Activated CD4-positive, alpha-beta T cell treated with anti-CD3 and anti-CD28 coated beads, Interleukin-2, Interleukin-6, amounts not matched to agents 100 ng/mL and 50 ng/mL, durations not matched to agents 16 hours and 8 hours (primary cell): ENCODE measurements around the gene CHMP1B.
A peak's percentile ranks its signal among the peaks of the same experiment; 100 is the strongest.

ENCODE experiments used
- DNase-seq: peaks from one replicate; pipeline ENCODE4 v3.0.0-alpha.2; 2020

Gene CHMP1B, protein sequence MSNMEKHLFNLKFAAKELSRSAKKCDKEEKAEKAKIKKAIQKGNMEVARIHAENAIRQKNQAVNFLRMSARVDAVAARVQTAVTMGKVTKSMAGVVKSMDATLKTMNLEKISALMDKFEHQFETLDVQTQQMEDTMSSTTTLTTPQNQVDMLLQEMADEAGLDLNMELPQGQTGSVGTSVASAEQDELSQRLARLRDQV

DNA sequence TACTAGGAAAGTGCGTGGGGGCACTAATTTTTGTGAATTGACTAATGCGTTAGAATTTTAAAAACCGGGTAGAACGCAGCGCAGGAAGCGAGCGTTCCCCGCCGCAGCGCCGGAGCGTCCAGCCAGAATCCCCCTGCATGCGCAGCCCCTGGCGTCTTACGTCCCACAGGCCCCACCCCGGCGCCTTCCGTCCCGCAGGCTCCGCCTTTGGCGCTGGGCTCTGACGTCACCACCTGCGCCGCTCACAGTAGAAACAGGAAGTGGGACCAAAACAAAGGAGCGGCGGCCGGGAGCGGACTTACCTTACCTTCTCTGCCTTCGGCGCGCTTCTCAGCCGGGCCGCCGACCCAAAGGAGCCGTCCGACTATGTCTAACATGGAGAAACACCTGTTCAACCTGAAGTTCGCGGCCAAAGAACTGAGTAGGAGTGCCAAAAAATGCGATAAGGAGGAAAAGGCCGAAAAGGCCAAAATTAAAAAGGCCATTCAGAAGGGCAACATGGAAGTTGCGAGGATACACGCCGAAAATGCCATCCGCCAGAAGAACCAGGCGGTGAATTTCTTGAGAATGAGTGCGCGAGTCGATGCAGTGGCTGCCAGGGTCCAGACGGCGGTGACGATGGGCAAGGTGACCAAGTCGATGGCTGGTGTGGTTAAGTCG, at the start of gene CHMP1B:
Gene CHMP1B (plus strand): TSS at position 268 of the 660 bp plus-strand sequence. CDS start 99 bp downstream, at position 367.
- peak; percentile 98 for DNase-seq

DNA sequence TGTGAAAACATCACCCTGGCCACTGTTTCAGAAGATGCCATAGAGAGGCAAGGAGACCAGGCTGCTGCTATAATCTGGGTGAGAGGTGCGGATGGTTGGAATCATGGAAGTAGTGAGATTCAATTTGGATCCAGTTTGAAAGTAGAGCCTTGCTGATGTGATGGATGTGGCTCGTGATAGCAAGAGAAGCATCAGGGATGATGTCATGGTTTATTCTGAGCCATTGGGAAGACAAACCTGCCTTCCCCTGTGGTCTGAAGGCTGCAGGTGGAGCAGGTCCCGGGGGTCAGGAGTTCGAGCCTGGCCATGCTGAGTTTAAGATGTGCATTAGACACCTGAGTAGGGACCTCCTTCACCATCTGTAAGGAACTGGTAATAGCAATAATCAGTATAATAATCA, 49.6 kb upstream of the CHMP1B start:
- DNase-seq: no peak

DNA sequence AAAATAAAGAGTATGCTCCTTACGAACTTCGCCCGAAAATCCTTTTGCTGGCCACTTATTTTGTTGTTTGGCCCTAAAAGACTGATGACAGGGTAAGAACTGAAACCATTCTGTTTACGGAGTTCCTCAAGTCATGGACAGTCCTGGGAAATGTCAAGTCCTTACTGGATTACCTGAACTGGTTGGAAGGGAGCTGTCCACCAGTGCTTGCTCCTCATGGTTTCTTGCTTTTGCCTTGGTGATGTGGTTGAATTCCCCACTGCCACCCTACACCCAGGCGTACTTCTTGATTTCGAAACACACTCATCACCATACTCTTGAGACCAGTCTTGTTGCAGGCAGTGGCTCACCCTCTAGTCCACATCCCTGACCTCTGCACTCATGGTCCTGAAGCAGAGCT, 49.1 kb upstream of the CHMP1B start:
- no peak for DNase-seq

DNA sequence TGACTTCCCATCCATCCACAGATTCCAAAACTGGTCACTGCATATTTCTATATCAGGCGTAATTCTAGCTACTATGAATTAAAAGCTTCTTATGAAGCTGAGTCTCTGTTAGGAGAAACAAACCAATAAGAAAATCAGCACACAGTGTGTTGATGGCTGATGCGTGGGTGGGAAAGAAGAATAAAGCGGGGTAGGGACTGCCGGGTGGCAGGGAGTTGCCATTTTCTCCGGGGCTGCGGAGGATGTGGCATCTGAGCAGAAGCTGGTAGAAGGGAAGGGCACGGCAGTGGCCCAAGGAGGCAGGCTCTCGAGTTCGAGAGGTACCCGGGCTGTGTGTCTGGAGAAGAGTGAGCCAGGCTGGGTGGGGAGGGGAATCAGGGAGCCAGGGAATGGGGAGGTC, 48.6 kb upstream of the CHMP1B start:
- DNase-seq: no peak

DNA sequence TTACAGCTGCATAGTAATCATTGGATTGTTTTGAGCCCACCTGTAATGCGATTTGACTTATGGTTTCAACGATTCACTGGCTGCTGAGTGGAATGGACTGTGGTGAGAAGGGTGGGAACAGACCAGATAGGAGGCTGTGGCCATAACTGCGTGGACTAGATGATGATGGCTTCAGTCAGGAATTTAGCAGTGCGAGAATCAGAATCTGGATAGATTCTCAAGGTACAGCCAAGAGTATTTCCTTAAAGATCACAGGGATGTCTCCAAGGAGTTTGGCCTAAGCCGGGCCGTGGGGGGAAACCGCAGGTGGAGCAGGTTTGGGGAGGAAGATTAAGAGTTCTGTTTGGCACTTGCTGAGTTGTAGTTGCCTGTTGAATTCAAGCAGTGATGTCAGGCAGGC, 44.0 kb upstream of the CHMP1B start:
- no peak for DNase-seq

DNA sequence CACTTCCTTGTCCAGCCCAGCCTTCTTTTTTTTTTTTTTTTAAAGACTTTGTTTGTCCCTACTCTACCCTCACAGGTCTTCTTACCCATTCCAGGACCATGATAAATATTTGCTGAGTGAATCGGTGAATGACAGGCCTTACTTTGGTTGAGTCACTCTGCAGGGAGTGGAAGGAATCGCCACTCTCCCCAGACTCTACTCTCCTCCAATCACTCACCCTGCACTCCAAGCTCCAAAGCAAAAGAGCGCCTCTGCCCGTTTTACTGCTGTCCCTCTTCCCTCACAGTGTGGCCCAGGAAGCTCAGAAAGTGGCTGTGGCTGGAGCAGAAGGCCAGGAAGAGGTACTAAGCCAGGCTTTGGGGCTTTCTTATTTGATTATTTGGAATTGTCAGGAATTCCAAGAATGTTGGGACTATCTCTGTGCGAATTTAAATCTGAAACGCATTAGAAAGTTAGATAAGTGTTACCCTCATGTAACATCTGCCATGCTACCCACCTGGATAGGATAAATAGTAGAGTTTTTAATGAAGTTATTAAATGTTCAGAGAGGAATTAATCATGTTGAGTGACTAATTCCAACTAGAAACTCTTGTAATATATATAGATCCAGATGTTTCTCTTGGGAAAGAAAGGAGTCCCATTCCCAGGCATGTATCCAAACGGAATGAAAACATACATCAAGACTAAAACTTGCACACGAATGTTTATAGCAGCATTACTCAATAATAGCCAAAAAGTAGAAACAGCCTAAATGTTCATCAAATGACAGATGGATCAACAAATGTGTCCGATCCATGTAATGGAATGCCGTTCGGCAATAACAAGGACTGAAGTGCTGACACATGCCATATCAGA, 43.0 kb upstream of the CHMP1B start:
- DNase-seq: no peak

DNA sequence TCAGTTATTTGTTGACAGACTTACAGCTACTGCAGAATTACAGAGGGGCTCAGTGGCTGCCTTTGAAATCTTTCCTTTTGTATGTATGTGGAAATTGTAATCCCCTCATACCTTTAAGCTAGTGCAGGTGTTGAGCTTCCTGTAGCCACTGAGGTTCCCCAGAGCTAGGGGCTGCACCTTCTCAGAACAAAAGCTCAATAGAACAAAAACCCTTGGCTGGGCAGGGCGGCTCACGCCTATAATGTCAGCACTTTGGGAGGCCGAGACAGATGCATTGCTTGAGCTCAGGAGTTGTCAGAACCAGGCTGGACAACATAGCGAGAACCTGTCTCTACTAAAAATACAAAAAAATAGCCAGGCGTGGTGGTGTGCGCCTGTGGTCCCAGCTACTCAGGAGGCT, 41.3 kb upstream of the CHMP1B start:
- DNase-seq: no peak

DNA sequence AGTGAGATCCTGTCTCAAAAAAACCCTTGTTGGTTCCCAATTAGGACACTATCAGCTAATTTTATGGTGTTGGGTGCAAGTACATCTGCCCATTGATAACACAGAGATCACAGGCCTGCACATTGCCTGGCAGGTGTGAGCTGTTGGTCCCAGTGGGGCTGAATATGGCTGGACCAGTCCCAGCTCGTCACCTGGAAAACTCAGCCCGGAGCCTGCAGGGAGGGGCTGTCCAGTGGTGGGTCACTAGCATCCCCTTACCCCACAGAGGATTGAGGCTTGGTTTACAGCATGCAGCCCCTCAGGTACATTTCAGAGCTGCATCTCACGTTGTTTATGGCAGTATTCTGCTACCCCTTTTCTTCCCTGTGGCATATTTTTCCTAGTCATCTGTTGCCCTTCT, 40.8 kb upstream of the CHMP1B start:
- no peak for DNase-seq

DNA sequence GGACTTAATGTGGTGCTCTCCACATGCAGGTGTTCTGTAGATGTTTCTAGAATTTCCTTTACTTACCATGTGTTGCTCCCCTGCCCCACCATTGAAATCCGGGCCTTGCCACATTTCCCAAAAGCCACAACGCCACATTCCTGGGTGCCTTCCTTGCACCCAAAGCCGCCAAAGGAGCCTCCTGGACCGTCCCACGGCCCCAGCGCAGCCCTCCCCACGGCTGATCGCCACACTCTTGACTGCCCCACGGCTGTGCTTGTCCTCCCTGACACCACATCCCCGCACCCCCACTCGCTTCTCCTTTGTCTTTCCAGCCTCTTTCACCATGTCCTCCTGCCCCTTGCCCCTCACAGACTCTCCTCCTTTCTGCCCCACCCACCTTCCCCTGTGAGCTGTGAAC, 40.2 kb upstream of the CHMP1B start:
- no peak for DNase-seq

DNA sequence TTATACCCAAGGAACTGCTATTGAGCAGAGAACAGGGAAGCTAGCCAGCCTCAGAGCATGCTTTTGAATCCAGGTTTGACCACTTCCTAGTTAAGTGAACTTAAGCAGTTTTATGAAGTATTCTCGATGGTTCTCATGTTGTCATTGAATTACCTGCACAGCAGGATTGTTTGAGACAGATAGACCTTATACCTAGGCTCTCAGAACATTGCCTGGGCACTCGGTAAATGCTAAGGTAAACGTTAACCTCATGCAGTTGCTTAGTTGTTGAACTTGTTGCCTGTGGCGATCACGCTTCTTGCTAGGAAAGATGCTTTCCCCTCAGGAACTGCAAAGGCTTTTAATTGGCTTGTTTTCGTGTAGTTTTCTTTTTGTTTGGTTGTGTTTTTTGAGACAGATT, 34.0 kb upstream of the CHMP1B start:
- no peak for DNase-seq

DNA sequence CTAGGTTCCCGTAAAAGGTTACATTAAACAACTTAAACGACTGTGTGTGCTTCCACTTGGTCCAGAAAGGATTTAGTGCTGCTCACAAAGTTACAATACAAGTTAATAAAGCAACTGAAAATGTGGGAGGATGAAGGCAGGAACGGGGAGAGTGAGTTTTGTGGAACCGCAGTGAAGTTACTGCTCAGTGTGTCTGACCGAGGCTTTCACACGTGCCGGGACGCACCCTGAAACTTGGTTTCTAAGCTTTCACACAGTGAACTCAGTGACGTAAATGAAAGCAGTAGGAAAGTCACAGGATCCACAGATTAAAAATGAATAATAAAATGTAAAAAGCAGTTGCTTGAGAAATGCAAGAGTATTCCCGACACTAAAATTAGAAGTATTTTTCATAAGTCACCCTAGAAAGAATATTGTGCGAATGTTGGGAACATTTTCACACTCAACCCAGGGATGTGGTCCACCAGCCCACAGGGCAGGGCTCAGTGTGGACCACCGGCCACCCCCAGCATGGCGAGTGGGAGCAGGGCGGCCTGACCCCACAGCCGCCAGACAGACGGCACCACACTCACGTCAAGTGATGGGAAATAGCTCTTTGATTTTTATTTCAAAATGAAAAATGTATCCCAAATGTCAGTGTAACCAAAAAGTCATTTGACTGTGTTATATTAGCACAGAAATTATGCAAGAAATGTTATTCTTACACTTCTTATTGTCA, 32.6 kb upstream of the CHMP1B start:
- DNase-seq: no peak

DNA sequence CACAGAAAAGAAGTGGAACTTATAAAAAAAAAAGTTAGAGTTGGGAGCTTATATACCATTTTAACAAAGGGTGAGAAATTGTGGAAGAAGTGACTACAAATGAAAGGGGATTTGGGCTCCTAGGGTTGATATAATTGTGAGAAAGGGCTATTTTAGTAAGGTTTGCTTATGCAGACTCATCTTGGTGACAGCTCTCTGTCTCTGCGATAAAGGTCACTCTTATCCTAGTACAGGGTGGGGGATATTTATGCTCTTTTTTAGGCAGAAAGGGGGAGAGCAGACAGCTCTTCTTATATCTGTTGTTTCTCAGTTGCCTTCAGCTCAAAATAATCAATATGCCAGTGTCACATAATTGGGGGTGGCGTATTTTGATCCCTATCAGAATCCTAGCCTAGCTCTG, 31.3 kb upstream of the CHMP1B start:
- DNase-seq: no peak

DNA sequence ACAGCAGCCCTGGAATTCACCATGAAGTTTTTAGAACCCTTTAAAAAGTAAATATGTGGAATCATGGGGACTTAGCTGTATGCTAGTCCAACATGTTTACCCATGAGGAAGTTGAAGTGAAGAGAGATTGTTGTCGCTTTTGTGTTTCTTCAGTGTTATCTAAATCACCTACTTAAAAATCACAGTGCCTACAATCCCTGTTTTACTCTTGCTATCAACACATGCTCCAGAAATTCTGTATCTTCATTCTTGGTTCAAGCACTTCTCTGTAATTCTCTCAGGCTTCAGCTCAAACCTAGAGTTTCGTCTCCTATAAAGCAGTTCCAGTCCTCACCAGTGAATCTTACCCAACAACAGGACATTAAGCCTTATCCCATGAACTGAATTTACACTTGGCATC, 30.5 kb upstream of the CHMP1B start:
- DNase-seq: no peak

DNA sequence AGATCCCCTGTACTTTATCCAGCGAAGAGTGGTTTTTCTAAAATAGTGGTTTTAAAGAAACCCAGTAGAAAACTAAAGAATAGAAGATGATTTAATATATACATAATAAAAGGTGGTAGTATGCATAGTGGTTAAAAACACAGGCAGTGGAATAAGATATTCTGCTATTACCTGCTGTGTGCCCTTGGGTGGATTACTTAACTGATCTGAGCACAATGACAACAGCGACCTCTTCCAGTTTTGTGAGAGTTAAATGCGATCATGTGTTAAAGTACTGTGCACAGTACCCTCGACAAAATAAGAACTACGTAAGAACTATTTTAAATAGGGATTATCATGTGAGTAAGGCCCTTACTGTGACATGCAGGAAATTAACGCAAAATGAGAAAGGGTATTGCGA, 30.0 kb upstream of the CHMP1B start:
- DNase-seq: no peak

DNA sequence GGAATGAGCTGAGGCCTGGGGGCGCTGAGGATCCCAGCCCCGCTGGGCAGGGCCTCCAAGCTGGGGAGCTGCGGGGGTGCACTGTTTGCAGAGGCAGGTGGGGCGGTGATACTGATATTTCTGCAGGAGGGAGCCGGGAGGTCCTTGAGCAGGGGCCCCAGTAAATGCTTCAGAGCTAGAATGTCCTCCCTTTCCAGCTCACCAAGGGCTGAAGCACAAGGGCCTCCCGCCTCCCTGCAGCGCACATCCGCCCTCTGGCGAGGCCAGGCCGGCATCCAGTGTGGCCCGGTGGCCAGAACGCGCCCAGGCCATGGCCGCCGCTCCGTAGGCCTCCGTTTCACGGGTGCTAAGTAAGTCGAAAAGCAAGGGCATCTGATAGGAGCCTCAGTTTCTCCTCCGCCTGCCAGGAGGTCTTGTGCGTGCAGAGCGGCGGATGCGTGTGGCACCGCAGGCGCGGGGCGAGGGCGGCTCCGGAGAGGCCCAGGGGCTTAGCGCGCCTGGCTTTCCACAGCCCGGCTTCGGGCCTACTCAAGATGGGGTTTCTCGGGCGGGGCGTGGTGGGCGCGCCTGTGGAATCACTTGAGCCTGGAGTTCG, 29.5 kb upstream of the CHMP1B start:
- no peak for DNase-seq

DNA sequence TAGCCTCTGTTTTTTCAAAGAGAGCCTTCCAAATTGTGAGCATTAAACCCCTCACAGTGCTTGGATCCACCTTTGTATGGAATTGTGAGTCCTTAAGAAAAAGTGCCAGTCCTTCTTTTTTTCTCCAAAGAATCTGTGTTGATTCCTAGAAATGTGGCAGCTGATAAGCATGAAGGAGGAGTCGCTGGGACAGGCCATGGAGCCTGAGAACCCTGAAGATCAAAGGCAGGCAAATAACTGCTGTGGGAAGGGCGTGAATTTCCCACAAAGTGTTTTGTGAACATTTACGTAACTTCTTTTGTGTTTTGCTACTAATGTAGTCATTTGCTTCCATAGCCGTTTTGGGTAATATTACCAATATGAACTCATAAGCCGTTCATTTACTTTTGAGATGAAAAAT, 27.7 kb upstream of the CHMP1B start:
- DNase-seq: no peak

DNA sequence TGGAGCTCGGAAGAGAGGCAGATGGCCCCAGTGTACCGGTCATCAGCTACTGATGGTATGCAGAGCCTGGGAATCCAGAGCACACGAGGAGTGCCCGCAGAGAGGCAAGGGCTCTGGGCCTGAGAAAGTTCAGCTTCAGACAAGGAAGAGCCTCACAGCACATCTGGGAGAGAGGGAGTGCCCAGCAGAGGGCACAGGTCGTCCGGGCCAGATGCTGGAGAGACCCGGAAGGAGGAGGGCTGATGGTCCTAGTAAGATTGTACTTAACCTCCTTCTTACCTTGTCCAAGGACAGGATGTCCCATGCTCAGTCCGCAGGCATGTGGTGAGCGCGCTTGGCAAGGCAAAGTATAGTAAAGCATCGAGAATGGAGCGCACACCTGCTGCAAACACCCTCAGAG, 24.4 kb upstream of the CHMP1B start:
- no peak for DNase-seq

DNA sequence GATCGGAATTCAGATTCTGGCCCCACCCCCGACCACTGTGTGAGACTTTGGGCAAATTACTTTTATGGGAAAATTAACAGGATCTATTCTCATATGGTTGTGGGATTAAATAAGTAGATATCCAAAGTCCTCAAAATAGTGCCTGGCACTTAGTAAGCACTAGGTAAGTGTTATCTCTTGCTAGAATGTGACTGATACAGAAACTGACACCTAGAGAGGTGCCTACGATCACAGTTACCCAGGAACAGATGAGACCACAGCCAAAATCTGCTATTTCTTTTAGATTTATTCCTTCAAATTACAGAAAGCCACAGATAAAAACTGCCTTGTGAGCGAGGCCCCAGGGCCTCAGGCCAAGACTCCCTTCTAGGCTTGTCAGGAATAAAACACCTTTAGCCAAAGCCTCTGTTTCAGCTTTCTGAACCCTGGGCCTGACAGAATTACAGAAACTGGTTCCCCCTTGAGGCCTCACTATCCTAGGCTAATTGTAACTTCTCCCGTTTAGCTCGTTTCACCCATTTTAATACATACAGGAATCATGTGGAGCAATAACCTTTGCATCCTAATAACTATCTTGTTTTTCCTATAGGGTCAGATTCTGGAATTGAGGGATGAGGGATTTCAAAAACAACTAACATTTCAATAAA, 22.3 kb upstream of the CHMP1B start:
- DNase-seq: peak; percentile 49

DNA sequence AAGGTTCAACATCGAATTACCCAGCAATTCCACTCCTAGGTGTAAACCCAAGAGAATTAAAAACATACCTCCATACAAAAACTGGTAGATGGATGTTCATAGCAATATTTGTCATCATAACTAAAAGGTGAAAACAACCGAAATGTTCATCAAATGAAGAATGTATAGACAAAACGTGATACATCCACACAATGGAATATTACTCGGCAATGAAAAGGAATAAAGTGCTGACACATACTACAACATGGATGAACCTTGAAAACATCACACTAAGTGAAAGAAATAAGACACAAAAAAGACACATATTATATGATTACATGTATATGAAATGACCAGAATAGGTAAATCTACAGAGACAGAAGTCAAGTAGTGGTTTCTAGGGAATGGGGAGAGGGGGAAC, 20.6 kb upstream of the CHMP1B start:
- DNase-seq: no peak

DNA sequence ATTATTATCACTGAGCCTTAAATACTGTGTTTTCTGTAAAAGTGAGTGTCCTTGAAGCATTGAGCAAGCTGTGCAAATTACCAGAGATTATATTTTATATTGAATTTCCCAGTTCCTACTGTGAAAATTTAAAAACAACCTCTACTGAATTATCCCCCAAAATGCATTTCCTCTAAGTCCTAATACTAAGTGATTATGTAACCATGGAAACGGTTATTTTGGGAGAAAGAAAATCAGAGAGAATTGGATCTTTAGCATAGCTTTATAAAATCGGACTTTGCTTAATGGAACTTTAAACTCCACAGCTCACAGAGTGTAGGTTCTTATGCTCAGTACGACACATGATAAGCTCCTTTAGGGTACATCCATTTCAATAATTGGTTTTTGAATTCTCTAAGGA, 19.3 kb upstream of the CHMP1B start:
- DNase-seq: no peak

DNA sequence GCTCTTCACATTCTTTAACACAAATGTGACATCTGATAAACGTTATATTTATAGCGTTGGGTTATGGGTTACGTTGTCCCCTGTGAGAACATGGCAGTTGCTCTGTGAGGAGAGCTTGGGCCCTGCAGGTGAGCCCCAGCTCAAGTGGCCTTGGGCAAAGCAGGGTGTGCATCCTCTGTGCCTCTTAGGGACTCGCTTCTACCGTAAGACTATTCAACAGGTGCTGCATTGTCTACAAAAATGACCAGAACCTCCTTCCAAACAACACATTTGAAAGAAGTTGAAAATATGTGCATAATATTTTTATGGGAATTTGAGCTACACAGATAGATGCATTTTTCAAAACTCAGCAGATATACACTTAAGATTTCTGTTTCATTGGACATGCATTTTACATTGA, 16.4 kb upstream of the CHMP1B start:
- no peak for DNase-seq

DNA sequence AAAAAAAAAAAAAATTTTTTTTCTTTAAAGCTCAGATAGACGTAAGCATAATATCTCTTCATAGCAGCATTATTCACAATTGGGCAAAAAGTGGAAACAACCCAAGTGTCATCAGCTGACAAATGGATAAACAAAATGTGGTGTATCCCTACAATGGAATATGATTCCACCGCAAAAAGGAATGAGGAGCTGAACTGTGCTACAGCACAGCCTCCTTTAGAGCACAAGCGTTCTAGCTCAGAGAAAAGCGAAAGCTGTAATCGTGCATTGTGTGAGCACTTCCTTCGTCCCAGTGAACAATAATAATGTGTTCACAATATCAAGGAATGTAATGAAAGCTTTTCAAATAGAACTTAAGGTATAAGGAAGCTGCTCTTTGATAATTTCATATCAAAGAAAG, 11.7 kb upstream of the CHMP1B start:
- DNase-seq: no peak

DNA sequence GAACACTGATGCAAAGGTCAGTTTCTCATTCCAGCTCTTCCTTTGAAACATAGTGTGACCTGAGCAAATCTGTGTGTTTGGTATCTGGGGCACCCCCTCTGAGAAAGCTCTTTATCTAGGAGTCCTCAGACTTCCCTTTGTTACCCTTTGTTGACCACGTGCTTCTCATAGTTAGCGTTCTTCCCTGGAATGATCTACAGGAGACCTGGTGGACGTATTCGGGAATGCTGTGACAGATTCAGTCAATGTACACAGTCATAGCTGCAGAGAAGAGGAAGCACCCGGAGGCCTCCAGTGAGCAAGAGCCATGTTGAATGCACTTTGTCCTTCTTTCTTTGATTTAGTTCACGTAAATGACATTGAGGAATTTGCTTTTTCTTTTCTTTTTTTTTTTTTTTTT, 10.7 kb upstream of the CHMP1B start:
- no peak for DNase-seq
